Activated T-cell treated with anti-CD3 and anti-CD28 coated beads, Interleukin-2, amount 50 U/mL, for 24 hours (primary cell): Measurements from ENCODE around the gene STK32C.
"Not testable (repeated sequence)": the region's sequence is repeated elsewhere in the genome, so short reads cannot be mapped to it uniquely, and the experiment has no call there.

Experiments used
- DNase-seq: peaks from one replicate; pipeline ENCODE4 v3.0.0-alpha.2; 2020
- H3K27ac Mint-ChIP-seq: 2 replicates; pipeline ENCODE4 v1.8.0; 2020; ENCODE audit warnings: mild to moderate bottlenecking, mixed read lengths
- H3K27me3 Mint-ChIP-seq: 2 replicates; pipeline ENCODE4 v1.8.0; 2020; ENCODE audit warnings: mixed read lengths
- H3K36me3 Mint-ChIP-seq: 2 replicates; pipeline ENCODE4 v1.8.0; 2020; ENCODE audit warnings: low read depth, mixed read lengths
- H3K4me1 Mint-ChIP-seq: 2 replicates; pipeline ENCODE4 v1.8.0; 2020; ENCODE audit warnings: low read depth, mixed read lengths
- H3K4me3 Mint-ChIP-seq: 2 replicates; pipeline ENCODE4 v1.8.0; 2020; ENCODE audit warnings: mild to moderate bottlenecking, moderate library complexity, mixed read lengths
- H3K9me3 Mint-ChIP-seq: 2 replicates; pipeline ENCODE4 v1.8.0; 2020; ENCODE audit warnings: mixed read lengths

STK32C gene

GRCh38 chr10:132304756-132305509 is 2.8 kb downstream of the STK32C start:
- DNase-seq = no peak
- Mint-ChIP-seq H3K9me3 (no peaks in the 10 kb centered on the region), H3K4me1 (peaks cover 9% of the 10 kb centered on the region), H3K27me3 (peaks cover 11% of the 10 kb centered on the region), H3K36me3 (peaks cover 3% of the 10 kb centered on the region), H3K27ac (no peak overlapping the region), H3K4me3 (no peak overlapping the region)

- Mint-ChIP-seq H3K36me3 (peaks cover 3% of the 10 kb centered on the region), H3K27me3 (peaks cover 8% of the 10 kb centered on the region), H3K9me3 (no peaks in the 10 kb centered on the region), H3K4me1 (peaks cover 6% of the 10 kb centered on the region), H3K4me3 (no peak overlapping the region), H3K27ac (no peak overlapping the region)
- no peak for DNase-seq
Observed at GRCh38 chr10:132303361-132304115, 4.2 kb downstream of the STK32C start.

- H3K27ac Mint-ChIP-seq = no peak overlapping the region
- no peak overlapping the region for H3K4me3 Mint-ChIP-seq
- peaks cover 8% of the 10 kb centered on the region for H3K27me3 Mint-ChIP-seq
- DNase-seq = no peak
- H3K9me3 Mint-ChIP-seq = no peaks in the 10 kb centered on the region
- peaks cover 6% of the 10 kb centered on the region for H3K4me1 Mint-ChIP-seq
- peaks cover 3% of the 10 kb centered on the region for H3K36me3 Mint-ChIP-seq
Observed at GRCh38 chr10:132302421-132303310, 5.1 kb downstream of the STK32C start.

- DNase-seq = no peak
- H3K4me3 Mint-ChIP-seq = no peak overlapping the region
- H3K36me3 Mint-ChIP-seq = no peaks in the 10 kb centered on the region
- H3K27me3 Mint-ChIP-seq = peaks cover 4% of the 10 kb centered on the region
- no peak overlapping the region for H3K27ac Mint-ChIP-seq
- no peaks in the 10 kb centered on the region for H3K9me3 Mint-ChIP-seq
- H3K4me1 Mint-ChIP-seq = peaks cover 4% of the 10 kb centered on the region
Observed at GRCh38 chr10:132301371-132302330, 6.1 kb downstream of the STK32C start.

GRCh38 chr10:132300582-132300981 is 7.2 kb downstream of the STK32C start:
- Mint-ChIP-seq H3K36me3 (no peaks in the 10 kb centered on the region), H3K27me3 (no peaks in the 10 kb centered on the region), H3K4me3 (no peak overlapping the region), H3K27ac (no peak overlapping the region), H3K4me1 (peaks cover 2% of the 10 kb centered on the region), H3K9me3 (no peaks in the 10 kb centered on the region)
- no peak for DNase-seq

- no peak for DNase-seq
- Mint-ChIP-seq H3K27me3 (no peaks in the 10 kb centered on the region), H3K4me1 (peaks cover 2% of the 10 kb centered on the region), H3K4me3 (no peak overlapping the region), H3K27ac (no peak overlapping the region), H3K36me3 (no peaks in the 10 kb centered on the region), H3K9me3 (no peaks in the 10 kb centered on the region)
Observed at GRCh38 chr10:132299371-132300336, 8.1 kb downstream of the STK32C start.

- Mint-ChIP-seq H3K27ac (no peak overlapping the region), H3K36me3 (no peaks in the 10 kb centered on the region), H3K4me1 (peaks cover 2% of the 10 kb centered on the region), H3K9me3 (no peaks in the 10 kb centered on the region), H3K27me3 (no peaks in the 10 kb centered on the region), H3K4me3 (no peak overlapping the region)
- DNase-seq = no peak
Observed at GRCh38 chr10:132298038-132298881, 9.5 kb downstream of the STK32C start.

GRCh38 chr10:132297526-132297925 is 10.2 kb downstream of the STK32C start:
- Mint-ChIP-seq H3K4me1 (peaks cover 2% of the 10 kb centered on the region), H3K9me3 (no peaks in the 10 kb centered on the region), H3K36me3 (no peaks in the 10 kb centered on the region), H3K27ac (no peak overlapping the region), H3K27me3 (no peaks in the 10 kb centered on the region), H3K4me3 (no peak overlapping the region)
- DNase-seq = no peak

- Mint-ChIP-seq H3K4me3 (no peak overlapping the region), H3K9me3 (no peaks in the 10 kb centered on the region)
Observed at GRCh38 chr10:132296666-132297443, 10.9 kb downstream of the STK32C start.

GRCh38 chr10:132295481-132295880 is 12.3 kb downstream of the STK32C start:
- H3K27ac Mint-ChIP-seq, H3K4me1 Mint-ChIP-seq, H3K4me3 Mint-ChIP-seq, H3K36me3 Mint-ChIP-seq, DNase-seq, H3K27me3 Mint-ChIP-seq, H3K9me3 Mint-ChIP-seq: not testable (repeated sequence)

More at GRCh38 chr10:132296666-132297443, 10.9 kb downstream of the STK32C start:
- no peak for DNase-seq
- no peaks in the 10 kb centered on the region for H3K27me3 Mint-ChIP-seq
- H3K36me3 Mint-ChIP-seq = no peaks in the 10 kb centered on the region
- no peak overlapping the region for H3K27ac Mint-ChIP-seq
- H3K4me1 Mint-ChIP-seq = peaks cover 2% of the 10 kb centered on the region

GRCh38 chr10:132294561-132295318 is 13.0 kb downstream of the STK32C start:
- no peak overlapping the region for H3K4me3 Mint-ChIP-seq
- H3K4me1 Mint-ChIP-seq = peaks cover 2% of the 10 kb centered on the region
- H3K27ac Mint-ChIP-seq = no peak overlapping the region
- no peaks in the 10 kb centered on the region for H3K27me3 Mint-ChIP-seq
- no peaks in the 10 kb centered on the region for H3K36me3 Mint-ChIP-seq
- no peaks in the 10 kb centered on the region for H3K9me3 Mint-ChIP-seq
- no peak for DNase-seq
